Upper lobe of left lung (tissue), 4 donors: ENCODE measurements around the gene COL6A5.

Source experiments
- POLR2AphosphoS5 ChIP-seq, 2 donors: sonication (generic); formaldehyde crosslinking; IDR thresholded peaks; one replicate each; pipeline ENCODE4 v1.5.1; 2017; ENCODE audit warnings: antibody characterized with exemption in 2 of 2
- TF ChIP-seq, protein P1 (sequence below), 6 experiments: fragments of 450-650 bp in 4 of 6; fragments of 200-600 bp in 2 of 6; sonication (generic) in 2 of 6; IDR thresholded peaks; one replicate each; pipeline ENCODE4 v1.5.1; 2016 to 2019; ENCODE audit warnings: antibody characterized with exemption in 6 of 6

DNA sequence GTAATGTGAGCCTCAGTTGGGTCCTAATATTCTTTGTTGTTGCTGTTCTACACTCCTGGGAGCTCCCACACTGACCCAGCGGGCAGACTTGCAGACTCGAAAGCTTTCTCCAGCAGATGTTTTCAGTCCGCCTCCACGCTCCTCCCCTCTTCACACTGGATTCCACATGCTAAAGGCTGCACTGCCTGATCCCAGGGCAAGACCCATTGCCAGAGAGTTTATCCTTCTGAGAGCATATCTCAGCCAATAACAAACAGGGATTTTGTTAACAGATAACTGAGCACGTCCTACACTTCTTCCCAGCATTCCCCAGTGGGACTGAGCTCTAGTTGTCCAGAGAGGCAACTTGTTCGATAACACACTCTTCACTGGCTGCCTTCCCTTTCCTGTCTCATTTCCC lies 163.5 kb downstream of the COL6A5 start:
- TF ChIP-seq, protein P1, sequence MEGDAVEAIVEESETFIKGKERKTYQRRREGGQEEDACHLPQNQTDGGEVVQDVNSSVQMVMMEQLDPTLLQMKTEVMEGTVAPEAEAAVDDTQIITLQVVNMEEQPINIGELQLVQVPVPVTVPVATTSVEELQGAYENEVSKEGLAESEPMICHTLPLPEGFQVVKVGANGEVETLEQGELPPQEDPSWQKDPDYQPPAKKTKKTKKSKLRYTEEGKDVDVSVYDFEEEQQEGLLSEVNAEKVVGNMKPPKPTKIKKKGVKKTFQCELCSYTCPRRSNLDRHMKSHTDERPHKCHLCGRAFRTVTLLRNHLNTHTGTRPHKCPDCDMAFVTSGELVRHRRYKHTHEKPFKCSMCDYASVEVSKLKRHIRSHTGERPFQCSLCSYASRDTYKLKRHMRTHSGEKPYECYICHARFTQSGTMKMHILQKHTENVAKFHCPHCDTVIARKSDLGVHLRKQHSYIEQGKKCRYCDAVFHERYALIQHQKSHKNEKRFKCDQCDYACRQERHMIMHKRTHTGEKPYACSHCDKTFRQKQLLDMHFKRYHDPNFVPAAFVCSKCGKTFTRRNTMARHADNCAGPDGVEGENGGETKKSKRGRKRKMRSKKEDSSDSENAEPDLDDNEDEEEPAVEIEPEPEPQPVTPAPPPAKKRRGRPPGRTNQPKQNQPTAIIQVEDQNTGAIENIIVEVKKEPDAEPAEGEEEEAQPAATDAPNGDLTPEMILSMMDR (IDR thresholded peaks at IDR 0.05) = no peak
- TF ChIP-seq POLR2AphosphoS5 (IDR thresholded peaks at IDR 0.05) = peak in 1 of 2 donors; percentile 21
